Measurements from ENCODE around the gene JADE1.

GRCh38 chr4:128837679-128838078, 28.2 kb downstream of the JADE1 start:
- no peak for TF ChIP-seq CTCF (IDR thresholded peaks at IDR 0.05)
- TF ChIP-seq EP300 (IDR thresholded peaks at IDR 0.05; ENCODE audit: low read depth), result no peak
- TF ChIP-seq POLR2A (IDR thresholded peaks at IDR 0.05), result no peak
- TF ChIP-seq POLR2AphosphoS5 (IDR thresholded peaks at IDR 0.05), result no peak
